Fibroblast of lung (primary cell): ENCODE measurements around the gene C6orf118.

Source experiments
- EZH2 ChIP-seq: IDR thresholded peaks from 2 replicates; pipeline ENCODE4 v1.5.1; 2012; ENCODE audit warnings: low read length, control low read depth, mild to moderate bottlenecking; ENCODE audit errors: missing control alignments
- TF ChIP-seq, protein P1 (sequence below), 2 donors: IDR thresholded peaks in 1 of 2; conservative IDR thresholded peaks in 1 of 2; 1 replicate in 1 of 2; 2 replicates in 1 of 2; pipeline ENCODE4 v1.5.1; 2011 to 2012; ENCODE audit warnings: low read length in 2 of 2, control low read depth in 1 of 2, inconsistent platforms in 1 of 2, low read depth in 1 of 2, mild to moderate bottlenecking in 1 of 2

DNA sequence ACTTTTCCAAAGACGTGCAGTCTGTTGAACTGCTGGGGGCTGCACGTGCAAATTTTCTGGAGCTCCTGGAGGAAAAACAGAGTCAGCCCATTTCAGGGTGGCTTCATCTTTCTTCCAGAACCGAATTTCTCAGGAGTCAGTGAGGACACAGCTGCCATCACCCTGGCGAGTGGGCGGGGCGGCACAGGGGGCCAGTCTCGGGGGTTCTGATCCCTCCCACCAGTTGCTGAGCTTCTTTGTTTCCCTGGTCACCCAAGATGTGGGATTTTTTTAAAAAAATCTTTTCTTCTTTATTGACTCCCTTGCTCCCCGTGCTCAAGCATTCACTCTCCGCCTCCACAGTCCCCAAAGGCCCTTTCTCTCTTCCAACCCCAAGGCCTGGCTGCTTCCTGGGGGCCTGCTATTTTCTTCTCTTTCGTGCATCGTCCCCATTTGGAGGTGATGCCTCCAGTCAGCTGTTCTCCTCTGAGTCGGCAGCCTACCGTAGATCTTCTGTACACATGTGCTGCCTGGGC, 8.9 kb downstream of the C6orf118 start:
- TF ChIP-seq, protein P1, sequence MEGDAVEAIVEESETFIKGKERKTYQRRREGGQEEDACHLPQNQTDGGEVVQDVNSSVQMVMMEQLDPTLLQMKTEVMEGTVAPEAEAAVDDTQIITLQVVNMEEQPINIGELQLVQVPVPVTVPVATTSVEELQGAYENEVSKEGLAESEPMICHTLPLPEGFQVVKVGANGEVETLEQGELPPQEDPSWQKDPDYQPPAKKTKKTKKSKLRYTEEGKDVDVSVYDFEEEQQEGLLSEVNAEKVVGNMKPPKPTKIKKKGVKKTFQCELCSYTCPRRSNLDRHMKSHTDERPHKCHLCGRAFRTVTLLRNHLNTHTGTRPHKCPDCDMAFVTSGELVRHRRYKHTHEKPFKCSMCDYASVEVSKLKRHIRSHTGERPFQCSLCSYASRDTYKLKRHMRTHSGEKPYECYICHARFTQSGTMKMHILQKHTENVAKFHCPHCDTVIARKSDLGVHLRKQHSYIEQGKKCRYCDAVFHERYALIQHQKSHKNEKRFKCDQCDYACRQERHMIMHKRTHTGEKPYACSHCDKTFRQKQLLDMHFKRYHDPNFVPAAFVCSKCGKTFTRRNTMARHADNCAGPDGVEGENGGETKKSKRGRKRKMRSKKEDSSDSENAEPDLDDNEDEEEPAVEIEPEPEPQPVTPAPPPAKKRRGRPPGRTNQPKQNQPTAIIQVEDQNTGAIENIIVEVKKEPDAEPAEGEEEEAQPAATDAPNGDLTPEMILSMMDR (conservative IDR thresholded peaks at IDR 0.05 in 1 of 2, IDR thresholded peaks at IDR 0.05 in 1 of 2; ENCODE audit: low read depth in 1 of 2, low read length in 2 of 2), result no peak
- TF ChIP-seq EZH2, result no peak
